ENCODE measurements around the gene ATG14. TPM values are rescaled to one million over a fixed set of nuclear protein-coding genes. Genes with fewer than 3 reads are reported as not detected.
"Not testable (repeated sequence)": the region's sequence is repeated elsewhere in the genome, so short reads cannot be mapped to it uniquely, and the experiment has no call there.

The ATG14 gene
- total and polyA plus RNA-seq, 2 donors = 8.1 to 12.3 TPM

DNA sequence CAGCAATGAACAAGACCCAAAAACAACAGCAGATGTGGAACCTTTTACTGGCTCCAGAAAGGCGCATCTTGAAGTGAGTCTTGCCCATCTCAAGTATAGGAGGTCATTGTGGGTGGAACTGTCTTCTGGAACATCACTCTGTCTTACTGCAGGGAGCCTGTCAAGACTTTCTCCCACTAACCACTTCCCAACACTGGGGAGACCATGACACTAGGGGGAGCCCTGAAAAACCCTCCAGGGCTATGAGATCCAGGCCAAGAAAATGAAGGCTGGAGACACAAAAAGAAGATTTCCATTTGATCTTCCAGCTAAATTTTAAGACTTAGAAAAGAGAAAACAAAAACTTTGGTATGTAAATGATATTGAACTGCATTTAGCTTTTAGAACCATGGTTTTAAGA is 13.5 kb upstream of the ATG14 start:
- Histone ChIP-seq H3K4me1 (ENCODE audit: control insufficient read depth in 2 of 2, insufficient read depth in 2 of 2, low read length in 2 of 2) (peaks cover 0 to 3% of the 10 kb centered on the region in 2 donors), H3K36me3 (ENCODE audit: control insufficient read depth in 2 of 2, insufficient read depth in 2 of 2, low read length in 1 of 2) (no peaks in the 10 kb centered on the region), H3K4me3 (ENCODE audit: low read length in 2 of 2) (no peak overlapping the region), H3K27me3 (ENCODE audit: control insufficient read depth in 2 of 2, insufficient read depth in 1 of 2, low read length in 1 of 2) (no peaks in the 10 kb centered on the region), H3K27ac (ENCODE audit: low read depth in 1 of 2, low read length in 1 of 2) (no peak overlapping the region), H3K9me3 (ENCODE audit: control insufficient read depth in 2 of 2, insufficient read depth in 1 of 2, low read length in 1 of 2) (no peaks in the 10 kb centered on the region)
- 95% methylated on average over 1 of the region's 1 CpG for WGBS
- peak in 1 of 9 donors; percentile 30 for DNase-seq (ENCODE audit: low read depth in 6 of 9, low spot score in 9 of 9)

- Histone ChIP-seq H3K9me3 (ENCODE audit: control insufficient read depth in 2 of 2, insufficient read depth in 1 of 2, low read length in 1 of 2) (no peaks in the 10 kb centered on the region), H3K4me3 (ENCODE audit: low read length in 2 of 2) (no peak overlapping the region), H3K36me3 (ENCODE audit: control insufficient read depth in 2 of 2, insufficient read depth in 2 of 2, low read length in 1 of 2) (no peaks in the 10 kb centered on the region), H3K27ac (ENCODE audit: low read depth in 1 of 2, low read length in 1 of 2) (no peak overlapping the region), H3K27me3 (ENCODE audit: control insufficient read depth in 2 of 2, insufficient read depth in 1 of 2, low read length in 1 of 2) (no peaks in the 10 kb centered on the region), H3K4me1 (ENCODE audit: control insufficient read depth in 2 of 2, insufficient read depth in 2 of 2, low read length in 2 of 2) (no peaks in the 10 kb centered on the region)
- 18% methylated on average over 2 of the region's 2 CpGs for whole genome bisulfite sequencing
- DNase-seq (ENCODE audit: low read depth in 6 of 9, low spot score in 9 of 9) = no peak
Observed at GRCh38 chr14:55423969-55424368, 12.3 kb upstream of the ATG14 start.

GRCh38 chr14:55422338-55422737 is 10.7 kb upstream of the ATG14 start:
- WGBS = 96% methylated on average over 11 of the region's 11 CpGs
- not testable (repeated sequence) for H3K4me1 ChIP-seq (ENCODE audit: control insufficient read depth in 2 of 2, insufficient read depth in 2 of 2, low read length in 2 of 2); DNase-seq (ENCODE audit: low read depth in 6 of 9, low spot score in 9 of 9); H3K4me3 ChIP-seq (ENCODE audit: low read length in 2 of 2); H3K27ac ChIP-seq (ENCODE audit: low read depth in 1 of 2, low read length in 1 of 2); H3K9me3 ChIP-seq (ENCODE audit: control insufficient read depth in 2 of 2, insufficient read depth in 1 of 2, low read length in 1 of 2); H3K27me3 ChIP-seq (ENCODE audit: control insufficient read depth in 2 of 2, insufficient read depth in 1 of 2, low read length in 1 of 2); H3K36me3 ChIP-seq (ENCODE audit: control insufficient read depth in 2 of 2, insufficient read depth in 2 of 2, low read length in 1 of 2)

DNA sequence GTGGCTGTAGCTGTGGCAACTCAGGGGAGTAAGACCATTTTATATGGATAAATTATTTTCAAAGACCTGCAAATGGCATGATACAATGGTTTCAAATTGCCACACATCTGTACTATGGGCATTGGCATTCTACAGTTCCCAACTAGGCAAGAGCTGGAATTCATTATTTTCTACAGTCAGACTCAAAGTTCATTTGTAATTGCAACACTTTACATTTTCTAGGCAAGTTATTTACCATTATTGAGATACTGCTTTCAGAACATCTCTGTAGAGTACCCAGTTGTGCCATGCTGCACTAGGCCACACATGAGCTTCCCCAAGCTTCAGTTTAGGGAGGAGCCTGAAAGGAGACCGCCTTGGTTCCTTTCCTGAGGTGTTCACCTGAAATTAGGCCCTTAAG is 8.0 kb upstream of the ATG14 start:
- WGBS = 100% methylated on average over 1 of the region's 1 CpG
- Histone ChIP-seq H3K4me3 (ENCODE audit: low read length in 2 of 2) (no peak overlapping the region), H3K9me3 (ENCODE audit: control insufficient read depth in 2 of 2, insufficient read depth in 1 of 2, low read length in 1 of 2) (no peaks in the 10 kb centered on the region), H3K27ac (ENCODE audit: low read depth in 1 of 2, low read length in 1 of 2) (no peak overlapping the region), H3K36me3 (ENCODE audit: control insufficient read depth in 2 of 2, insufficient read depth in 2 of 2, low read length in 1 of 2) (no peaks in the 10 kb centered on the region), H3K4me1 (ENCODE audit: control insufficient read depth in 2 of 2, insufficient read depth in 2 of 2, low read length in 2 of 2) (no peaks in the 10 kb centered on the region), H3K27me3 (ENCODE audit: control insufficient read depth in 2 of 2, insufficient read depth in 1 of 2, low read length in 1 of 2) (peaks cover 0 to 3% of the 10 kb centered on the region in 2 donors)
- no peak for DNase-seq (ENCODE audit: low read depth in 6 of 9, low spot score in 9 of 9)

DNA sequence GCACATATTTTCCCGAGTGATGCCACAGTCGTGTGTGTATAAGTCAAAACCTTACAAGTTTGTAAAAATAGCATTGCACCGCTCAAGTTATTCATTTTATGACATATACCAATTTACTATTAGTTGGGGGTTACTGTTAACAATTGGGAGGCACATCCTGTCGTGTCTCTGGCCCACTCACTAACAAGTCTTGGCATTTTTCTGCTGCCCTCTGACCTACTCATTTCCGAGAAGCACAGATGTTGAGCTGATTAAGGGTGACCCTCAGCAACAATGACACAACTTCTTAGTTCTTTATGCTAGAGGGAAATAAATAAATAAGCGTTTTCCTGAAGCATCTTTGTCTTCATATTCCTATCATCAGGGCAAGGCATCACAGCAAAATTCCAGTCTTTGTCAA is 6.8 kb upstream of the ATG14 start:
- Histone ChIP-seq H3K9me3 (ENCODE audit: control insufficient read depth in 2 of 2, insufficient read depth in 1 of 2, low read length in 1 of 2) (no peaks in the 10 kb centered on the region), H3K4me3 (ENCODE audit: low read length in 2 of 2) (no peak overlapping the region), H3K27me3 (ENCODE audit: control insufficient read depth in 2 of 2, insufficient read depth in 1 of 2, low read length in 1 of 2) (peaks cover 0 to 3% of the 10 kb centered on the region in 2 donors), H3K36me3 (ENCODE audit: control insufficient read depth in 2 of 2, insufficient read depth in 2 of 2, low read length in 1 of 2) (no peaks in the 10 kb centered on the region), H3K27ac (ENCODE audit: low read depth in 1 of 2, low read length in 1 of 2) (no peak overlapping the region), H3K4me1 (ENCODE audit: control insufficient read depth in 2 of 2, insufficient read depth in 2 of 2, low read length in 2 of 2) (no peaks in the 10 kb centered on the region)
- DNase-seq (ENCODE audit: low read depth in 6 of 9, low spot score in 9 of 9) = no peak
- 86% methylated on average over 6 of the region's 6 CpGs for WGBS

- peaks cover 0 to 3% of the 10 kb centered on the region in 2 donors for H3K27me3 ChIP-seq (ENCODE audit: control insufficient read depth in 2 of 2, insufficient read depth in 1 of 2, low read length in 1 of 2)
- DNase-seq (ENCODE audit: low read depth in 6 of 9, low spot score in 9 of 9) = no peak
- H3K4me3 ChIP-seq (ENCODE audit: low read length in 2 of 2) = no peak overlapping the region
- no peaks in the 10 kb centered on the region for H3K36me3 ChIP-seq (ENCODE audit: control insufficient read depth in 2 of 2, insufficient read depth in 2 of 2, low read length in 1 of 2)
- no peak overlapping the region for H3K27ac ChIP-seq (ENCODE audit: low read depth in 1 of 2, low read length in 1 of 2)
- no peaks in the 10 kb centered on the region for H3K4me1 ChIP-seq (ENCODE audit: control insufficient read depth in 2 of 2, insufficient read depth in 2 of 2, low read length in 2 of 2)
- H3K9me3 ChIP-seq (ENCODE audit: control insufficient read depth in 2 of 2, insufficient read depth in 1 of 2, low read length in 1 of 2) = no peaks in the 10 kb centered on the region
Observed at GRCh38 chr14:55417955-55418354, 6.3 kb upstream of the ATG14 start.

DNA sequence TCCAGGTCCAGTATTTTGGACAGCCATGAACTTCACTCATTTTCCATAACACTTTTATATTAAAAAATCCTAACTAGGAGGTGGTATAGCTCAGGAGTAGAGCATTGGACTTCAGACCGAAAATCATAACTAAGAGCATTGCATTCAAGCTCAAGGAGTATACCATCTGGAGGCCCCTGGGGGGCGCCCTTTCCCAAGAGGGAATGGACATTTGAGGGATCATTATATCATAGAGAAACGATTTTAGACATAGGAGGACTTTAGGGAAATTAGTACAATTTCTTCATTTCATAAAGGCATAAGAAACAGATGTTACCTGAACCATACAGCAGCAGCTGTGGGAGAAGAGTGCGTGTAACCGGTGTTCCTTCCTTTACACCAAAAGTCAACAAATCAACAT is 5.2 kb upstream of the ATG14 start:
- DNase-seq (ENCODE audit: low read depth in 6 of 9, low spot score in 9 of 9) = no peak
- Histone ChIP-seq H3K27me3 (ENCODE audit: control insufficient read depth in 2 of 2, insufficient read depth in 1 of 2, low read length in 1 of 2) (peaks cover 0 to 3% of the 10 kb centered on the region in 2 donors), H3K4me3 (ENCODE audit: low read length in 2 of 2) (no peak overlapping the region), H3K36me3 (ENCODE audit: control insufficient read depth in 2 of 2, insufficient read depth in 2 of 2, low read length in 1 of 2) (no peaks in the 10 kb centered on the region), H3K27ac (ENCODE audit: low read depth in 1 of 2, low read length in 1 of 2) (no peak overlapping the region), H3K9me3 (ENCODE audit: control insufficient read depth in 2 of 2, insufficient read depth in 1 of 2, low read length in 1 of 2) (no peaks in the 10 kb centered on the region), H3K4me1 (ENCODE audit: control insufficient read depth in 2 of 2, insufficient read depth in 2 of 2, low read length in 2 of 2) (peaks cover 0 to 5% of the 10 kb centered on the region in 2 donors)
- WGBS = 55% methylated on average over 5 of the region's 5 CpGs

GRCh38 chr14:55414551-55414950 is 2.9 kb upstream of the ATG14 start:
- no peak overlapping the region for H3K27ac ChIP-seq (ENCODE audit: low read depth in 1 of 2, low read length in 1 of 2)
- DNase-seq (ENCODE audit: low read depth in 6 of 9, low spot score in 9 of 9) = no peak
- WGBS = 94% methylated on average over 3 of the region's 3 CpGs
- H3K4me1 ChIP-seq (ENCODE audit: control insufficient read depth in 2 of 2, insufficient read depth in 2 of 2, low read length in 2 of 2) = peaks cover 0 to 6% of the 10 kb centered on the region in 2 donors
- H3K9me3 ChIP-seq (ENCODE audit: control insufficient read depth in 2 of 2, insufficient read depth in 1 of 2, low read length in 1 of 2) = no peaks in the 10 kb centered on the region
- H3K4me3 ChIP-seq (ENCODE audit: low read length in 2 of 2) = no peak overlapping the region
- peaks cover 0 to 3% of the 10 kb centered on the region in 2 donors for H3K27me3 ChIP-seq (ENCODE audit: control insufficient read depth in 2 of 2, insufficient read depth in 1 of 2, low read length in 1 of 2)
- no peaks in the 10 kb centered on the region for H3K36me3 ChIP-seq (ENCODE audit: control insufficient read depth in 2 of 2, insufficient read depth in 2 of 2, low read length in 1 of 2)

- H3K27me3 ChIP-seq (ENCODE audit: control insufficient read depth in 2 of 2, insufficient read depth in 1 of 2, low read length in 1 of 2) = peaks cover 0 to 3% of the 10 kb centered on the region in 2 donors
- no peak overlapping the region for H3K4me3 ChIP-seq (ENCODE audit: low read length in 2 of 2)
- H3K36me3 ChIP-seq (ENCODE audit: control insufficient read depth in 2 of 2, insufficient read depth in 2 of 2, low read length in 1 of 2) = no peaks in the 10 kb centered on the region
- 93% methylated on average over 5 of the region's 5 CpGs for WGBS
- no peak overlapping the region for H3K27ac ChIP-seq (ENCODE audit: low read depth in 1 of 2, low read length in 1 of 2)
- peaks cover 0 to 6% of the 10 kb centered on the region in 2 donors for H3K4me1 ChIP-seq (ENCODE audit: control insufficient read depth in 2 of 2, insufficient read depth in 2 of 2, low read length in 2 of 2)
- H3K9me3 ChIP-seq (ENCODE audit: control insufficient read depth in 2 of 2, insufficient read depth in 1 of 2, low read length in 1 of 2) = no peaks in the 10 kb centered on the region
- DNase-seq (ENCODE audit: low read depth in 6 of 9, low spot score in 9 of 9) = no peak
Observed at GRCh38 chr14:55412676-55413075, 1.0 kb upstream of the ATG14 start.

GRCh38 chr14:55410876-55411275 is 754 bp downstream of the ATG14 start:
- Histone ChIP-seq H3K4me3 (ENCODE audit: low read length in 2 of 2) (peak overlapping the region; percentile 60 to 95), H3K9me3 (ENCODE audit: control insufficient read depth in 2 of 2, insufficient read depth in 1 of 2, low read length in 1 of 2) (no peaks in the 10 kb centered on the region), H3K27ac (ENCODE audit: low read depth in 1 of 2, low read length in 1 of 2) (no peak overlapping the region), H3K4me1 (ENCODE audit: control insufficient read depth in 2 of 2, insufficient read depth in 2 of 2, low read length in 2 of 2) (peaks cover 0 to 6% of the 10 kb centered on the region in 2 donors), H3K36me3 (ENCODE audit: control insufficient read depth in 2 of 2, insufficient read depth in 2 of 2, low read length in 1 of 2) (no peaks in the 10 kb centered on the region), H3K27me3 (ENCODE audit: control insufficient read depth in 2 of 2, insufficient read depth in 1 of 2, low read length in 1 of 2) (no peaks in the 10 kb centered on the region)
- 23% methylated on average over 4 of the region's 4 CpGs for WGBS
- DNase-seq (ENCODE audit: low read depth in 6 of 9, low spot score in 9 of 9) = no peak

All from thymus (tissue), 11 donors.